ENCODE data around the gene AUTS2.
A peak's percentile ranks its signal among the peaks of the same experiment; 100 is the strongest.

DNA sequence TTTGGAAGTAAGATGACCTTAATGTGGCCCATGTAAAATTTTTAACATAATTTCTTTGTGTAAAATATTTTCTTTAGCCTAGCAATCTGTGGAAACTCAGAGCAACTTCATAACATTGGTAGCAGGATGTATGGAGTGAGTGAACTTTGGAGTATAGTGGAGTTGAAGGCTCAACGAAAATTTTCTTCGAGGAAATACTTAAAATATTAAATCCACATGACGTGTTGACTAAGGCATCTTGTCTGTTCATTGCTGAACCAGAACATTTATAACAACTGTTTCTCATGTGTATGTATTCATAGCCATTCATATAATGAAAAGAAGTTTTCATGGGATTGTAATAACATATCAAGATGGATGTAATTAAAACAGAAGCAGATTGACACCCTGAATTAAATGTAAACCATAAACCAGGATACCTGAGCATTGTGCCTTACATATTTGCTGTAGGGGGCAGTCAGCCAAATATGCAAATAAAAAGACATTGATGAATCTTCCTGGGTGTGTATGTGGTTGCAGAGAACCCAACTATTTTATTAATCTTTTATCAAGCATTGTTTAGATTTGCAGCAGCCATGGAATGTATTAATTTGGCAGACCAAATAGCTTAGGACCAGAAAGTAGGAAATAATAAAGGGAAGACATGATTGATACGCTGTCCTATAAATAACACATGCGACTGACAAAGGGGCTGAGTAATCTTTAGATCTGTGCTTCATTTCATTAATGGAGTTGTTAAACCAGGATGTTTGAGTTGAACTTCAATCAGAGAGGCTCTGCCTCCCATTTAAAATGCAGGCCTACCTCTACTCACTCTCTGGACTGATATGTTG, 11.5 kb downstream of the AUTS2 start:
- TF ChIP-seq EGR2 (tag by site-specific recombination; IDR thresholded peaks at IDR 0.05; ENCODE audit: low read depth) (no peak), ZNF660 (tag by site-specific recombination; IDR thresholded peaks at IDR 0.05) (peak; percentile 100), ZNF324 (tag by site-specific recombination; IDR thresholded peaks at IDR 0.05) (no peak), ZNF274 (IDR thresholded peaks at IDR 0.05; ENCODE audit: low read length) (no peak), ZNF274 (tag by site-specific recombination; IDR thresholded peaks at IDR 0.05; ENCODE audit: borderline replicate concordance) (no peak), ZNF416 (tag by site-specific recombination; IDR thresholded peaks at IDR 0.05) (no peak), ZNF768 (tag by site-specific recombination; IDR thresholded peaks at IDR 0.05) (no peak), HOXC10 (CRISPR knock-in tag; IDR thresholded peaks at IDR 0.05) (no peak)
- TF ChIP-seq, protein P1, sequence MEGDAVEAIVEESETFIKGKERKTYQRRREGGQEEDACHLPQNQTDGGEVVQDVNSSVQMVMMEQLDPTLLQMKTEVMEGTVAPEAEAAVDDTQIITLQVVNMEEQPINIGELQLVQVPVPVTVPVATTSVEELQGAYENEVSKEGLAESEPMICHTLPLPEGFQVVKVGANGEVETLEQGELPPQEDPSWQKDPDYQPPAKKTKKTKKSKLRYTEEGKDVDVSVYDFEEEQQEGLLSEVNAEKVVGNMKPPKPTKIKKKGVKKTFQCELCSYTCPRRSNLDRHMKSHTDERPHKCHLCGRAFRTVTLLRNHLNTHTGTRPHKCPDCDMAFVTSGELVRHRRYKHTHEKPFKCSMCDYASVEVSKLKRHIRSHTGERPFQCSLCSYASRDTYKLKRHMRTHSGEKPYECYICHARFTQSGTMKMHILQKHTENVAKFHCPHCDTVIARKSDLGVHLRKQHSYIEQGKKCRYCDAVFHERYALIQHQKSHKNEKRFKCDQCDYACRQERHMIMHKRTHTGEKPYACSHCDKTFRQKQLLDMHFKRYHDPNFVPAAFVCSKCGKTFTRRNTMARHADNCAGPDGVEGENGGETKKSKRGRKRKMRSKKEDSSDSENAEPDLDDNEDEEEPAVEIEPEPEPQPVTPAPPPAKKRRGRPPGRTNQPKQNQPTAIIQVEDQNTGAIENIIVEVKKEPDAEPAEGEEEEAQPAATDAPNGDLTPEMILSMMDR (tag by site-specific recombination; IDR thresholded peaks at IDR 0.05) = no peak
- TF ChIP-seq, protein P2, sequence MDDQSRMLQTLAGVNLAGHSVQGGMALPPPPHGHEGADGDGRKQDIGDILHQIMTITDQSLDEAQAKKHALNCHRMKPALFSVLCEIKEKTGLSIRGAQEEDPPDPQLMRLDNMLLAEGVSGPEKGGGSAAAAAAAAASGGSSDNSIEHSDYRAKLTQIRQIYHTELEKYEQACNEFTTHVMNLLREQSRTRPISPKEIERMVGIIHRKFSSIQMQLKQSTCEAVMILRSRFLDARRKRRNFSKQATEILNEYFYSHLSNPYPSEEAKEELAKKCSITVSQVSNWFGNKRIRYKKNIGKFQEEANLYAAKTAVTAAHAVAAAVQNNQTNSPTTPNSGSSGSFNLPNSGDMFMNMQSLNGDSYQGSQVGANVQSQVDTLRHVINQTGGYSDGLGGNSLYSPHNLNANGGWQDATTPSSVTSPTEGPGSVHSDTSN (CRISPR knock-in tag; IDR thresholded peaks at IDR 0.05) = no peak
- TF ChIP-seq, protein P3, sequence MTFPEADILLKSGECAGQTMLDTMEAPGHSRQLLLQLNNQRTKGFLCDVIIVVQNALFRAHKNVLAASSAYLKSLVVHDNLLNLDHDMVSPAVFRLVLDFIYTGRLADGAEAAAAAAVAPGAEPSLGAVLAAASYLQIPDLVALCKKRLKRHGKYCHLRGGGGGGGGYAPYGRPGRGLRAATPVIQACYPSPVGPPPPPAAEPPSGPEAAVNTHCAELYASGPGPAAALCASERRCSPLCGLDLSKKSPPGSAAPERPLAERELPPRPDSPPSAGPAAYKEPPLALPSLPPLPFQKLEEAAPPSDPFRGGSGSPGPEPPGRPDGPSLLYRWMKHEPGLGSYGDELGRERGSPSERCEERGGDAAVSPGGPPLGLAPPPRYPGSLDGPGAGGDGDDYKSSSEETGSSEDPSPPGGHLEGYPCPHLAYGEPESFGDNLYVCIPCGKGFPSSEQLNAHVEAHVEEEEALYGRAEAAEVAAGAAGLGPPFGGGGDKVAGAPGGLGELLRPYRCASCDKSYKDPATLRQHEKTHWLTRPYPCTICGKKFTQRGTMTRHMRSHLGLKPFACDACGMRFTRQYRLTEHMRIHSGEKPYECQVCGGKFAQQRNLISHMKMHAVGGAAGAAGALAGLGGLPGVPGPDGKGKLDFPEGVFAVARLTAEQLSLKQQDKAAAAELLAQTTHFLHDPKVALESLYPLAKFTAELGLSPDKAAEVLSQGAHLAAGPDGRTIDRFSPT (tag by site-specific recombination; IDR thresholded peaks at IDR 0.05) = no peak
- TF ChIP-seq, protein P4, sequence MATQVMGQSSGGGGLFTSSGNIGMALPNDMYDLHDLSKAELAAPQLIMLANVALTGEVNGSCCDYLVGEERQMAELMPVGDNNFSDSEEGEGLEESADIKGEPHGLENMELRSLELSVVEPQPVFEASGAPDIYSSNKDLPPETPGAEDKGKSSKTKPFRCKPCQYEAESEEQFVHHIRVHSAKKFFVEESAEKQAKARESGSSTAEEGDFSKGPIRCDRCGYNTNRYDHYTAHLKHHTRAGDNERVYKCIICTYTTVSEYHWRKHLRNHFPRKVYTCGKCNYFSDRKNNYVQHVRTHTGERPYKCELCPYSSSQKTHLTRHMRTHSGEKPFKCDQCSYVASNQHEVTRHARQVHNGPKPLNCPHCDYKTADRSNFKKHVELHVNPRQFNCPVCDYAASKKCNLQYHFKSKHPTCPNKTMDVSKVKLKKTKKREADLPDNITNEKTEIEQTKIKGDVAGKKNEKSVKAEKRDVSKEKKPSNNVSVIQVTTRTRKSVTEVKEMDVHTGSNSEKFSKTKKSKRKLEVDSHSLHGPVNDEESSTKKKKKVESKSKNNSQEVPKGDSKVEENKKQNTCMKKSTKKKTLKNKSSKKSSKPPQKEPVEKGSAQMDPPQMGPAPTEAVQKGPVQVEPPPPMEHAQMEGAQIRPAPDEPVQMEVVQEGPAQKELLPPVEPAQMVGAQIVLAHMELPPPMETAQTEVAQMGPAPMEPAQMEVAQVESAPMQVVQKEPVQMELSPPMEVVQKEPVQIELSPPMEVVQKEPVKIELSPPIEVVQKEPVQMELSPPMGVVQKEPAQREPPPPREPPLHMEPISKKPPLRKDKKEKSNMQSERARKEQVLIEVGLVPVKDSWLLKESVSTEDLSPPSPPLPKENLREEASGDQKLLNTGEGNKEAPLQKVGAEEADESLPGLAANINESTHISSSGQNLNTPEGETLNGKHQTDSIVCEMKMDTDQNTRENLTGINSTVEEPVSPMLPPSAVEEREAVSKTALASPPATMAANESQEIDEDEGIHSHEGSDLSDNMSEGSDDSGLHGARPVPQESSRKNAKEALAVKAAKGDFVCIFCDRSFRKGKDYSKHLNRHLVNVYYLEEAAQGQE (tag by site-specific recombination; IDR thresholded peaks at IDR 0.05) = no peak
- TF ChIP-seq, protein P5, sequence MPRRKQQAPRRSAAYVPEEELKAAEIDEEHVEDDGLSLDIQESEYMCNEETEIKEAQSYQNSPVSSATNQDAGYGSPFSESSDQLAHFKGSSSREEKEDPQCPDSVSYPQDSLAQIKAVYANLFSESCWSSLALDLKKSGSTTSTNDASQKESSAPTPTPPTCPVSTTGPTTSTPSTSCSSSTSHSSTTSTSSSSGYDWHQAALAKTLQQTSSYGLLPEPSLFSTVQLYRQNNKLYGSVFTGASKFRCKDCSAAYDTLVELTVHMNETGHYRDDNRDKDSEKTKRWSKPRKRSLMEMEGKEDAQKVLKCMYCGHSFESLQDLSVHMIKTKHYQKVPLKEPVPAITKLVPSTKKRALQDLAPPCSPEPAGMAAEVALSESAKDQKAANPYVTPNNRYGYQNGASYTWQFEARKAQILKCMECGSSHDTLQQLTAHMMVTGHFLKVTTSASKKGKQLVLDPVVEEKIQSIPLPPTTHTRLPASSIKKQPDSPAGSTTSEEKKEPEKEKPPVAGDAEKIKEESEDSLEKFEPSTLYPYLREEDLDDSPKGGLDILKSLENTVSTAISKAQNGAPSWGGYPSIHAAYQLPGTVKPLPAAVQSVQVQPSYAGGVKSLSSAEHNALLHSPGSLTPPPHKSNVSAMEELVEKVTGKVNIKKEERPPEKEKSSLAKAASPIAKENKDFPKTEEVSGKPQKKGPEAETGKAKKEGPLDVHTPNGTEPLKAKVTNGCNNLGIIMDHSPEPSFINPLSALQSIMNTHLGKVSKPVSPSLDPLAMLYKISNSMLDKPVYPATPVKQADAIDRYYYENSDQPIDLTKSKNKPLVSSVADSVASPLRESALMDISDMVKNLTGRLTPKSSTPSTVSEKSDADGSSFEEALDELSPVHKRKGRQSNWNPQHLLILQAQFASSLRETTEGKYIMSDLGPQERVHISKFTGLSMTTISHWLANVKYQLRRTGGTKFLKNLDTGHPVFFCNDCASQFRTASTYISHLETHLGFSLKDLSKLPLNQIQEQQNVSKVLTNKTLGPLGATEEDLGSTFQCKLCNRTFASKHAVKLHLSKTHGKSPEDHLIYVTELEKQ (tag by site-specific recombination; IDR thresholded peaks at IDR 0.05; ENCODE audit: borderline replicate concordance) = 0 out of 2 replicates have a peak, but pooled peaks have one; percentile 20
- TF ChIP-seq, protein P6, sequence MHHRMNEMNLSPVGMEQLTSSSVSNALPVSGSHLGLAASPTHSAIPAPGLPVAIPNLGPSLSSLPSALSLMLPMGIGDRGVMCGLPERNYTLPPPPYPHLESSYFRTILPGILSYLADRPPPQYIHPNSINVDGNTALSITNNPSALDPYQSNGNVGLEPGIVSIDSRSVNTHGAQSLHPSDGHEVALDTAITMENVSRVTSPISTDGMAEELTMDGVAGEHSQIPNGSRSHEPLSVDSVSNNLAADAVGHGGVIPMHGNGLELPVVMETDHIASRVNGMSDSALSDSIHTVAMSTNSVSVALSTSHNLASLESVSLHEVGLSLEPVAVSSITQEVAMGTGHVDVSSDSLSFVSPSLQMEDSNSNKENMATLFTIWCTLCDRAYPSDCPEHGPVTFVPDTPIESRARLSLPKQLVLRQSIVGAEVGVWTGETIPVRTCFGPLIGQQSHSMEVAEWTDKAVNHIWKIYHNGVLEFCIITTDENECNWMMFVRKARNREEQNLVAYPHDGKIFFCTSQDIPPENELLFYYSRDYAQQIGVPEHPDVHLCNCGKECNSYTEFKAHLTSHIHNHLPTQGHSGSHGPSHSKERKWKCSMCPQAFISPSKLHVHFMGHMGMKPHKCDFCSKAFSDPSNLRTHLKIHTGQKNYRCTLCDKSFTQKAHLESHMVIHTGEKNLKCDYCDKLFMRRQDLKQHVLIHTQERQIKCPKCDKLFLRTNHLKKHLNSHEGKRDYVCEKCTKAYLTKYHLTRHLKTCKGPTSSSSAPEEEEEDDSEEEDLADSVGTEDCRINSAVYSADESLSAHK (tag by site-specific recombination; IDR thresholded peaks at IDR 0.05) = no peak
- TF ChIP-seq, protein P7, sequence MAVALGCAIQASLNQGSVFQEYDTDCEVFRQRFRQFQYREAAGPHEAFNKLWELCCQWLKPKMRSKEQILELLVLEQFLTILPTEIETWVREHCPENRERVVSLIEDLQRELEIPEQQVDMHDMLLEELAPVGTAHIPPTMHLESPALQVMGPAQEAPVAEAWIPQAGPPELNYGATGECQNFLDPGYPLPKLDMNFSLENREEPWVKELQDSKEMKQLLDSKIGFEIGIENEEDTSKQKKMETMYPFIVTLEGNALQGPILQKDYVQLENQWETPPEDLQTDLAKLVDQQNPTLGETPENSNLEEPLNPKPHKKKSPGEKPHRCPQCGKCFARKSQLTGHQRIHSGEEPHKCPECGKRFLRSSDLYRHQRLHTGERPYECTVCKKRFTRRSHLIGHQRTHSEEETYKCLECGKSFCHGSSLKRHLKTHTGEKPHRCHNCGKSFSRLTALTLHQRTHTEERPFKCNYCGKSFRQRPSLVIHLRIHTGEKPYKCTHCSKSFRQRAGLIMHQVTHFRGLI (tag by site-specific recombination; IDR thresholded peaks at IDR 0.05) = no peak
